ENCODE data around the gene STRADB.
"Not testable (repeated sequence)": the region's sequence is repeated elsewhere in the genome, so short reads cannot be mapped to it uniquely, and the experiment has no call there.

STRADB gene

DNA sequence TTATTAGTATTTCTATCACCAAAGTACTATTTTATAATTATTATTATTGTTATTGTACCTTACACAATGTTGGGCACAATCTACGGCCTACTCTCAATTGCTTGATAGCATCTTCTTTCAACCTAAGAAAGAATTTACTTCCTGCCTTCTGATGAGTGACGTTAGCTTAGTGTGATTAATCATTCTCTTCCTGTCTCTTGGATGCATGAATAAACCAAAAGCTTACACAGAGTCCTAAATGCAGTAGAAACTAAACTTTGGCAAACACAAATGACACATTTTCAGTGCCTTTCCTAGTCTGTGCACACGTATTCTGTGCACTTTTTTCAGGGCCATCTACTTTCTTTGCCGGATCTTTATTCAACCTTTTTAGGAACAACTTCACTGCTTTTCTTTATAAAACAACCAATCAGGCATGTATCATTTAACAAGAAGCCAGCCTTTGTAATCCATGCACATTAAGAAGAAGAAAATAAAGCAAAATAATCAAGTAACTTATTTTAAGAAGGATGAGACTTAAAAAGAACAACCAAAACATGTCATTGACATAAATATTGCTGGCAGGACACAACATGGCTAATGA lies 19.4 kb upstream of the STRADB start:
- H3K4me1 ChIP-seq (ENCODE audit: control insufficient read depth, insufficient read depth, low read length) = no peaks in the 10 kb centered on the region
- H3K4me3 ChIP-seq (ENCODE audit: low read depth, low read length) = no peak overlapping the region
- no peak overlapping the region for H3K27ac ChIP-seq (ENCODE audit: low read depth, low read length)
- H3K9ac ChIP-seq (ENCODE audit: low read depth, low read length) = no peak overlapping the region
- H3K27me3 ChIP-seq (ENCODE audit: control insufficient read depth, insufficient read depth, low read length) = no peaks in the 10 kb centered on the region
- H3K36me3 ChIP-seq (ENCODE audit: control insufficient read depth, insufficient read depth, low read length) = no peaks in the 10 kb centered on the region
- H3K9me3 ChIP-seq (ENCODE audit: control insufficient read depth, insufficient read depth, low read length) = 0 out of 2 replicates have a peak, but pooled peaks cover 12% of the 10 kb centered on the region

DNA sequence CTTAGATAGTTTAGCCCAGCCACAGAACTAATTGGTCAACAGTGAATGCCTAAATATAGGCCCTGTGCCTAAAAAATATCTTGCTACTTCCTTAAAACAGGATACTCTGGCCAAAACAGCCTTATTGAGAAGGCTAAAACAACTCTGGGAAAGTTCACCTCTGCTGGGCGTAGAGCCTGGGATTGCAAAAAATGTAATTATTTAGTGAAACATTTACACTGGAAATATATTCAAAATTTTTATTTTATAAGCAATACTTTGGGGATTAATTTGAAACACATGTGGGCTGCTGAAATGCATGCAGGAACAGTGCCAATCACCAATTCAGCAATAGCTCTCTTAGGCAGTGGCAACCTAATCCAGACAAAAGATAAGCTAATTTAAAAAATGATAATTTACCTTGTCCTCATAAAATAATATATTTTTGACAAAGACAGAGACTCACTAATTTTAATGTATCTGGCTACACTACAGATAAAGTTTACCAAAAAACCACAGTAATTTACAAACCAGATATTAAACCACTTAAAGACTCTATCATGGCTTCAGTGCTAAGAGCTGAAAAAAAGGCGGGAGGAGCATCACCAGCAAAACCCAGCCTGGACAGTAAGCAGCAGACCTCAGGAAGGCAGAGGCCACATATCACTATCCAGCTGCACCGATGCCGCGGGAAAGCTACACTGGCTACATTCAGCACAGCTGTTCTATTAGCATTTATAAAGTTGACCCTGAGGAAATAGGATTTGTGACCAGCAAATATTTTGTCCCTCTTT lies 18.7 kb upstream of the STRADB start:
- Histone ChIP-seq H3K9ac (ENCODE audit: low read depth, low read length) (no peak overlapping the region), H3K4me1 (ENCODE audit: control insufficient read depth, insufficient read depth, low read length) (no peaks in the 10 kb centered on the region), H3K9me3 (ENCODE audit: control insufficient read depth, insufficient read depth, low read length) (0 out of 2 replicates have a peak, but pooled peaks cover 12% of the 10 kb centered on the region), H3K4me3 (ENCODE audit: low read depth, low read length) (no peak overlapping the region), H3K27ac (ENCODE audit: low read depth, low read length) (no peak overlapping the region), H3K36me3 (ENCODE audit: control insufficient read depth, insufficient read depth, low read length) (no peaks in the 10 kb centered on the region), H3K27me3 (ENCODE audit: control insufficient read depth, insufficient read depth, low read length) (no peaks in the 10 kb centered on the region)

DNA sequence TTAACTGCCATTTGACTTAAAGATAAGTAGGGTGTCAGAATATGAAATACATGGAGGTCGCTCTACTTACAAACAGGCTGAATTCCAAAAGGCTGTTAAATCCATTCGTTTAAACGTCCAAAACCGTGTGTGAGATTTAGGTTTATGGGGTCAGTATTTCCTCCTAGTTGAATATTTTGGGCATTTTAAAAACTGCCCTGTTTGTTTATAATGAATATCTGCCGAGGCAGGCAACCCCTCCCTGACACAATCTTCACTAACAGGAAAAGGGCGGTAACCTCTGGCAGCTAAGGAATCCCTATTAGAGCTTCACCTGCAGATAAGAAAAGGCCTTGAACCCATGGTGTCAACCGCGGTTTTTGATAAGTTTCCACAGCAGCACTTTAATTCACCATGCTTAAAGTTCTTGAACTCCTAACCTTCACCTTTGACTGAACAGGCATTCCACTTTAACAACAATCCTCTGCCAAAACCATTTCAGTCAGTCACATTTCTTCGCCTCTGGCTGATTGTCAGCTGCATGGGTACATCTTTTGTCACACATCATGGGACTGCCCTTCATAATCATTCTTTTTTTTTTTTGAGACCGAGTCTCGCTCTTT lies 18.0 kb upstream of the STRADB start:
- Histone ChIP-seq H3K9ac (ENCODE audit: low read depth, low read length) (no peak overlapping the region), H3K9me3 (ENCODE audit: control insufficient read depth, insufficient read depth, low read length) (0 out of 2 replicates have a peak, but pooled peaks cover 12% of the 10 kb centered on the region), H3K27me3 (ENCODE audit: control insufficient read depth, insufficient read depth, low read length) (no peaks in the 10 kb centered on the region), H3K36me3 (ENCODE audit: control insufficient read depth, insufficient read depth, low read length) (no peaks in the 10 kb centered on the region), H3K4me3 (ENCODE audit: low read depth, low read length) (no peak overlapping the region), H3K27ac (ENCODE audit: low read depth, low read length) (no peak overlapping the region), H3K4me1 (ENCODE audit: control insufficient read depth, insufficient read depth, low read length) (peaks cover 2% of the 10 kb centered on the region; the same call in 1 of the 2 replicates)

DNA sequence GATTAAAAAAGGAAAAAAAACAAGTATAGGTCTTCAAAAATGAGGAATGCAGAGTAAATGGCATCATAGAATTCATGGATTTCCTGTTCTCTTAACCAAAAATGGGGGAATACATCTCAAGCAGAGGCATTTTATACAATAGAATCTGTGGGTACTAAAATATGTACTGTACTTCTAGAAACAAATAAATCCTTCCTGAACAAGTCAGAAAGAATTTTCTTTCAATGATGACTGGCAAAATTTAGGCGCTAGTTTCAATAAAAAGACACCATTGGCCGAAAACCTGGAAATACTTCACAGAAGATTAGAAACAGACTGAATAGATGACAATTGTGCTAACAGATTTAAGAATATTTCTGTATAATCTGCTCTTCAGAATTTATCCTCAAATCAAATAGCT lies 15.4 kb upstream of the STRADB start:
- Histone ChIP-seq H3K27ac (ENCODE audit: low read depth, low read length) (no peak overlapping the region), H3K27me3 (ENCODE audit: control insufficient read depth, insufficient read depth, low read length) (no peaks in the 10 kb centered on the region), H3K36me3 (ENCODE audit: control insufficient read depth, insufficient read depth, low read length) (no peaks in the 10 kb centered on the region), H3K4me3 (ENCODE audit: low read depth, low read length) (no peak overlapping the region), H3K4me1 (ENCODE audit: control insufficient read depth, insufficient read depth, low read length) (peaks cover 2% of the 10 kb centered on the region; the same call in 1 of the 2 replicates), H3K9me3 (ENCODE audit: control insufficient read depth, insufficient read depth, low read length) (0 out of 2 replicates have a peak, but pooled peaks cover 4% of the 10 kb centered on the region), H3K9ac (ENCODE audit: low read depth, low read length) (no peak overlapping the region)

DNA sequence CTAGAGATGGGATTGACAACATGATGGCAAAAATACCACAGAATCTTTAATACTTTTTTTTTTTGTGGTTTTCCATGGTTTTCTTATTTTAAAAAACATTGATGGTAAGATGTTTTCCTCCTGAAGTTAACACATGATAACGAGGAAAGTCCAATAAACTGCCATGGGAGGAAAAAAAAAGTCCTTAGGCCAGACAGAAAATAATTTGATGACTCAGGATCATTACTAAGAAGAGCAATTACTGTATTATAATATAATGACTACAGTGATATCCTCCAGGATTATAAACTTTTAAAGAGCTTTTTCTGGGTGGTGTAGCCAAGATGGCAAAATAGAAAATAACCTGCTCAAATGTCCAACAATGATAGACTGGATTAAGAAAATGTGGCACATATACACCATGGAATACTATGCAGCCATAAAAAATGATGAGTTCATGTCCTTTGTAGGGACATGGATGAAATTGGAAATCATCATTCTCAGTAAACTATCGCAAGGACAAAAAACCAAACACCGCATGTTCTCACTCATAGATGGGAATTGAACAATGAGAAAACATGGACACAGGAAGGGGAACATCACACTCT lies 12.1 kb upstream of the STRADB start:
- H3K27ac ChIP-seq (ENCODE audit: low read depth, low read length); H3K9ac ChIP-seq (ENCODE audit: low read depth, low read length); H3K27me3 ChIP-seq (ENCODE audit: control insufficient read depth, insufficient read depth, low read length); H3K4me1 ChIP-seq (ENCODE audit: control insufficient read depth, insufficient read depth, low read length); H3K36me3 ChIP-seq (ENCODE audit: control insufficient read depth, insufficient read depth, low read length); H3K9me3 ChIP-seq (ENCODE audit: control insufficient read depth, insufficient read depth, low read length); H3K4me3 ChIP-seq (ENCODE audit: low read depth, low read length): not testable (repeated sequence)

DNA sequence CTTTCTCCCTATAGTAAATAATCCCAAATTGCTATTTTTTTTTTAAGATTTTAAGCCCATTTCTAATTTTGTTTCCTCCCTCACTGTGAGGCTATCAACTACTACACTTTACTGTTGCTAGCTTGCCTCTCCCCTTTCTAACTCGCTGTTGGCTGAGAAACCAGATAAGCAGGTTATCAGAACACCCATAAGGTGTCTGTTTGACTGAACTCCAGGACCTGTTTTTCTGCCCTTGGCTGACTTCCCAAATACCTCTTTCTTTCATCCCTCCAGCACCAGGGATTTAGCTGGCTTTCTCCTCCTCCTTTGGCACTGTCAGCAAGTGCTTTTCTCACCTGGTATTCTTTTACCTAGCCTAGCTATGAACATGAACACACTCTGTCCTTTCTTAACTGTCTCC lies 11.4 kb upstream of the STRADB start:
- no peaks in the 10 kb centered on the region for H3K36me3 ChIP-seq (ENCODE audit: control insufficient read depth, insufficient read depth, low read length)
- H3K4me3 ChIP-seq (ENCODE audit: low read depth, low read length) = no peak overlapping the region
- H3K27ac ChIP-seq (ENCODE audit: low read depth, low read length) = no peak overlapping the region
- H3K27me3 ChIP-seq (ENCODE audit: control insufficient read depth, insufficient read depth, low read length) = no peaks in the 10 kb centered on the region
- peaks cover 2% of the 10 kb centered on the region; the same call in 1 of the 2 replicates for H3K4me1 ChIP-seq (ENCODE audit: control insufficient read depth, insufficient read depth, low read length)
- H3K9me3 ChIP-seq (ENCODE audit: control insufficient read depth, insufficient read depth, low read length) = no peaks in the 10 kb centered on the region
- no peak overlapping the region for H3K9ac ChIP-seq (ENCODE audit: low read depth, low read length)

DNA sequence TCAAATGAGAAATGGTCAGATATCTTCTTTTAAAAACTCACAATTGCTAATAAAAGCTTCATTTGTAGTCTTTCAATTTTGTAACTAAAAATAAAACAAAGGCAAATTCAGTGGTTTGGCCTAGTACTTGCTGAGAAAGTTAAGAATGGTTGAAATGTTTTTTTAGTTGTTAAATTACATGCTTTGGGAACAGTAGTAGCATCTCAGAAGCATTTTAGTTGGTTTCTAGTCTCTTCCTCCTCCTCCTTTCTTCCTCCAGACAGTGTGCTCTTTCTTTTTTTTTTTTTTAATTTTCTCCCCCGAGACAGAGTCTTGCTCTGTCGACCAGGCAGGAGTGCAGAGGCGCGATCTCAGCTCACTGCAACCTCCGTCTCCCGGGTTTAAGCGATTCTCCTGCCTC lies 10.1 kb upstream of the STRADB start:
- no peak overlapping the region for H3K4me3 ChIP-seq (ENCODE audit: low read depth, low read length)
- no peaks in the 10 kb centered on the region for H3K9me3 ChIP-seq (ENCODE audit: control insufficient read depth, insufficient read depth, low read length)
- no peak overlapping the region for H3K27ac ChIP-seq (ENCODE audit: low read depth, low read length)
- H3K36me3 ChIP-seq (ENCODE audit: control insufficient read depth, insufficient read depth, low read length) = no peaks in the 10 kb centered on the region
- peaks cover 2% of the 10 kb centered on the region; the same call in 1 of the 2 replicates for H3K4me1 ChIP-seq (ENCODE audit: control insufficient read depth, insufficient read depth, low read length)
- no peak overlapping the region for H3K9ac ChIP-seq (ENCODE audit: low read depth, low read length)
- H3K27me3 ChIP-seq (ENCODE audit: control insufficient read depth, insufficient read depth, low read length) = no peaks in the 10 kb centered on the region

DNA sequence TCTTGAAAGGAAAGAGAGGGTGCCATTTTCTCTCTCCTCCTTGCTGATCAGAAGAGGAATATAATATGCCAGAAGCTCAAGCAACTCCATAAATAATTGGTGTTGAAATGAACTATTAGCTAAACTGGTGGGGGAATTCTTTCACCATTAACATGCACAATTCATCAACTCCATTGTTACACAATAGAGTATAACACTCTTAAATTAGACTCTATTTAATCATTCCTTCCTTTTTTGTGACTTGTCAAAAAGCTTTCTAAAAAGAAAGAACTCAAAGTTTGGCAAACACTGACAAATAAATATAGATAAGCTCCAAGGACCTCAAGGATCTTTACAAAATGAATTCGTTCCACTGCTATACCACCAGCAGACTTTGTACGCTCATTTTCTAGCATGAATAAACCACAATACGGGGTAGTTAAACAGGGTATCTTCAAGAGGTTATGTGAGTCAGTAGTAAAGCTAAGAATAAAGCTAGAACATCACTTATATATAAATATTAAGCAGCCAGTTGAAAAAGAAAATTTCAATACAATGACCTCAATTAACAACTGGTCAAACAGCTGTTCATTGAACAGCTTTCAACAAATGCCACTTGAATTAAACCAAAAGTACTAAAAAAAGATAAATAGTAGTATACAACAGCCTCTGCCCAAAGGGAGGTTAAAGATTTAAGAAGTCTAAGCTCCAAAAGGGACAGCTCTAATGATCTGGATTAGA lies 6.6 kb upstream of the STRADB start:
- Histone ChIP-seq H3K9me3 (ENCODE audit: control insufficient read depth, insufficient read depth, low read length) (no peaks in the 10 kb centered on the region), H3K4me3 (ENCODE audit: low read depth, low read length) (no peak overlapping the region), H3K9ac (ENCODE audit: low read depth, low read length) (no peak overlapping the region), H3K4me1 (ENCODE audit: control insufficient read depth, insufficient read depth, low read length) (no peaks in the 10 kb centered on the region), H3K27ac (ENCODE audit: low read depth, low read length) (no peak overlapping the region), H3K27me3 (ENCODE audit: control insufficient read depth, insufficient read depth, low read length) (no peaks in the 10 kb centered on the region), H3K36me3 (ENCODE audit: control insufficient read depth, insufficient read depth, low read length) (no peaks in the 10 kb centered on the region)

DNA sequence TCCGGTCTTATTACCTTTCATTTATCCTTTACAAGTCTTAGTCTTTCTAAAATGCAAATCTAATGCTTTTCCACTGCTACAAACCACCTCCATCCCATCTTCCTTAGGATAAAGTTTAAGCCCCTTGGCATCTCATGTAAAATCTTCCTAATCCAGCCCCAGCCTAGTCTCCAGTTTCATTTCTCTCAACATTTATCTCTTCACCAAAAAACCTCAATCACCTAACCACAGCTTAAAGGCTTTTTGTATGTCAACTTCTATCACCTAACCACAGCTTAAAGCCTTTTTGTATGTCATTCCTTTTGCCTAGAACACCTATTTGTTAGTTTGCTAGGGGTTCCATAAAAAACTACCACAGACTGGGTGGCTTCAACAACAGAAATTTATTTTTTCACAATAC lies 4.5 kb upstream of the STRADB start:
- H3K4me3 ChIP-seq (ENCODE audit: low read depth, low read length) = no peak overlapping the region
- no peaks in the 10 kb centered on the region for H3K9me3 ChIP-seq (ENCODE audit: control insufficient read depth, insufficient read depth, low read length)
- H3K27ac ChIP-seq (ENCODE audit: low read depth, low read length) = no peak overlapping the region
- H3K36me3 ChIP-seq (ENCODE audit: control insufficient read depth, insufficient read depth, low read length) = no peaks in the 10 kb centered on the region
- no peaks in the 10 kb centered on the region for H3K27me3 ChIP-seq (ENCODE audit: control insufficient read depth, insufficient read depth, low read length)
- H3K4me1 ChIP-seq (ENCODE audit: control insufficient read depth, insufficient read depth, low read length) = peaks cover 3% of the 10 kb centered on the region; the same call in 1 of the 2 replicates
- no peak overlapping the region for H3K9ac ChIP-seq (ENCODE audit: low read depth, low read length)

DNA sequence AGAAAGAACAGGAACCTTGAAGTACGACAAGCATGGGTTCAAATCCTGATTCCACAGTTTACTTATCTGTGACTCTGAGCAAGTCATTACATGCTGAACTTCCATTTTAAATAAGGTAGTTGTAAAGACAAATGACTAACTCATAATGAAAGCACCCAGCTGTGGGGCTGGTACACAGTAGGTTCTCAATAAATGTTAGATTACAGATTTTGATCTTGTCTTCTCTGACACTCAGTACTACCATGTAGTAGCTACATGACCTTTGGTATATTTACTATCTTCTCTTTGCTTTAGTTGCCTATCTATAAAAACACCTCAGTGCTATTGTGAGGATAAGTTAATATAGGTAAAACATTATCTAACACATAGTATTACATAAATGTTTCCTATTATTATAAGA lies 3.5 kb upstream of the STRADB start:
- peaks cover 7% of the 10 kb centered on the region; the same call in 1 of the 2 replicates for H3K4me1 ChIP-seq (ENCODE audit: control insufficient read depth, insufficient read depth, low read length)
- H3K27ac ChIP-seq (ENCODE audit: low read depth, low read length) = no peak overlapping the region
- no peaks in the 10 kb centered on the region for H3K9me3 ChIP-seq (ENCODE audit: control insufficient read depth, insufficient read depth, low read length)
- no peaks in the 10 kb centered on the region for H3K36me3 ChIP-seq (ENCODE audit: control insufficient read depth, insufficient read depth, low read length)
- H3K27me3 ChIP-seq (ENCODE audit: control insufficient read depth, insufficient read depth, low read length) = no peaks in the 10 kb centered on the region
- H3K9ac ChIP-seq (ENCODE audit: low read depth, low read length) = no peak overlapping the region
- H3K4me3 ChIP-seq (ENCODE audit: low read depth, low read length) = no peak overlapping the region

All from HUES48 (cell line).